CD4-positive, alpha-beta T cell treated with Interleukin-6 for 4 hours (primary cell): ENCODE results near the gene DHFR.

Source experiments
- DNase-seq: peaks from one replicate; pipeline ENCODE4 v3.0.0-alpha.2; 2020; ENCODE audit warnings: mixed read lengths

DHFR gene

GRCh38 chr5:80653502-80653901 is 1.3 kb downstream of the DHFR start:
- DNase-seq = no peak

- DNase-seq = no peak
Measured at GRCh38 chr5:80646926-80647325, 7.9 kb downstream of the DHFR start.

DNA sequence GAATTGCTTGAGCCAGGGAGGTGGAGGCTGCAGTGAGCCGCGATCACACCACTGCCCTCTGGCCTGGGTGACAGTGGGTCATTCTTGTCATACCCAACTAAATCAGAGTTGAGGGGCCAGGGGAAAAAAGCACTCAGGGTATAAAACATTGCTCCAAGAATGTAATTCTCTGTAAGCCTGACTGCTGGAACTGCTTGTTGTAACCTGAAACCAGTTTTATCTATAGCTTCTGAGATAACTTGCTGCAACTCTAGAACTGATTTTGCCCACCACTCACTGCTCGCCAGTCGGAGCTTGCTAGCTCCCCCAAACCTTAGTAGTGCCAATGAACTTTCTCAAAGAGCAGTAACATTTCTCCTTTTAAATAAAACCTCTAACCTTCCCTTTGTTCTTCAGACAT is 9.9 kb downstream of the DHFR start:
- DNase-seq = no peak

DNA sequence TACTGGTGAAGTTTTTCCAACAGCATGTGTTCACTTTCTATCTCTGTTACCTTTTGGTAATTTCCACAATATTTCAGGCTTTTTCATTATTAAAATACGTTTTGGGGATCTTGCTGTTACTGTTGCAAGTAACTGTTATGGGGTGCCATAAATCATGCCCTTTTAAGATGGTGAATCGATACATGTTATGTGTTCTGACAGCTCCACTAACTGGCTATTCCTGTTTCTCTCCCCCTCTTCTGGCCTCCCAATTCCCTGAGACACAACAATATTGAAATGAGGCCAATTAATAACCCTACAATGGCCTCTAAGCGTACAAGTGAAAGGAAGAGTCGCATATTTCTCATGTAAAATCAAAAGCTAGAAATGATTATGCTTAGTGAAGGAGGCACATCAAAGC is 13.4 kb downstream of the DHFR start:
- DNase-seq = no peak

GRCh38 chr5:80634193-80634592 is 20.6 kb downstream of the DHFR start:
- no peak for DNase-seq

GRCh38 chr5:80632700-80633099 is 22.1 kb downstream of the DHFR start:
- DNase-seq = no peak

DNA sequence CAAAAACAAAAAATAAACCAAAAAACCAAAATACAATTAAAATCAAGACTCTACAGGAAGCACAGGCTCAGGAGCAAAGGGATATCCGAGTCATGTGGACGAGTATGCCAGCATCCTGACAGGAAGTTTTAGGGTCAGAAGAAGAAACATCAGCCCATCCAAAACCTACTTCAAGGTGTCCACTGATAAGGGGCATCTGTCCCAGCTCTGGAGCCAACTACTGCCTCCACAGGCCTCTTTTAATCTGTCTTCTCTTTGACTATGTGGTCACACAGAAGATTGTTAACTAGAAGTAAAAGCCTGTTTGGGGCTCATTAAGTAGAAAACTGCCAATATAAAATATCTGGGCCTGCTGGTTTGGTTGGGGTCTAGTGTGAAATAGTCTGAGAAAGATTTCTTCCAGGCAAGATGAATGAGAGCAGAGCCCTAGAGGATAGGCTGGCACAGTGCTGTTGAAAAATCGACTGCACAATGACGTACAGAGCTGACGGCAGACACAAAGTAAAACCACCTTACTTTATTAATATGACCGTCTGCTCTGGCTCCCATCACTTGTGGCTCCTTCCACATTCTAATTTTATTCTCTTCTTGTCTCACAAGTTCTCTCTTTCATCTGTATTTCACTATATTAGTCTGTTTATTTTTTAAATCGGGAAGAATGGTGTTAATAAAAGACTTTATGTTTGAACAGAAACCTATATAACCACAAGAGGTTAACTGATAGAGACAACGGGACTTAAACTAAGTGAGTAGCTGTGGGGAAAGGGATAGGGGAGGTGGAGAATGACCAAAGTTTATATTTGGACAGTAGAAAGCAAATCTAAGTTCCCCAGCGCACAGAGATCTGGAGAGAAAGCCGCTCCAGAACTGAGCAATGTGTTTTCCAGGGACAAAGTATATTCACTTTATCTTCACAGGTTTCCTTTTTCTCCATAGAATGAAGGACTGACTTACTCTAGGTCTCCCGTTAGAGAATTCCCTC is 23.2 kb downstream of the DHFR start:
- no peak for DNase-seq

DNA sequence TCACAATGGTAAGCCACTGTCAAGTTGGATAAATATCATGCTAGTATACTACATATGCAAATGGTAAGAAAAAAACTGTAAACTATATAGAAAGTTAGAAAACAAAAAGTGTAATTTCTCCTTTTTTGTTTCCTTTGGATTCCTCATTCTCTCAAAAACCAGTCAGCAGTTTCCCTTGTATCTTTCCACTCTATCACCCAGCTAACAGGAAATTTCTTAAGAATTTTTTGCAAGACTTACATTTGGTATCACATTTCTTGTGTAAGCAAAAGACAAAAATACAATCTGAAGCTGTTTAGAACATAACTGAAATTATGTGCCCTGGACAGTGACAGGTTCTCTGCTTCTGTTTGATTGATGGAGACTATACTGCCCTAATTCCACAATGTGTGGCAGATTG is 25.5 kb downstream of the DHFR start:
- DNase-seq = no peak

DNA sequence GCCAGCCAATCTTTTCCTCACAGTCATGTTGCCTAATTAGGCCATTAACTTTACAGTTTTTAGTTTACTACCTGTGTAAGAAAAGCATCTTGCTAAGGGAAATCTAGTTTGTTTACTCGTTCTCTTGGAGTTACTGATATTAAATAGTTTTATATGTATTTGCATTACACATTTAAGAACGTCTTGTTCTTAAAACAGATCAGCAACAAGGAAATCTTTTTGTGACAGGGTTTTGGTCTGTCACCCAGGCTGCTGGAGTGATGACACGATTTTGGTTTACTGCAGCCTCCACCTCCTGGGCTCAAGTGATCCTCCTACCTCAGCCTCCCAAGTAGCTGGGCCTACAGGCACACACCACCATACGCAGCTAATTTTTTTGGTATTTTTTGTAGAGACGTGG is 29.6 kb downstream of the DHFR start:
- DNase-seq = no peak

- no peak for DNase-seq
Measured at GRCh38 chr5:80623999-80624398, 30.8 kb downstream of the DHFR start.

DNA sequence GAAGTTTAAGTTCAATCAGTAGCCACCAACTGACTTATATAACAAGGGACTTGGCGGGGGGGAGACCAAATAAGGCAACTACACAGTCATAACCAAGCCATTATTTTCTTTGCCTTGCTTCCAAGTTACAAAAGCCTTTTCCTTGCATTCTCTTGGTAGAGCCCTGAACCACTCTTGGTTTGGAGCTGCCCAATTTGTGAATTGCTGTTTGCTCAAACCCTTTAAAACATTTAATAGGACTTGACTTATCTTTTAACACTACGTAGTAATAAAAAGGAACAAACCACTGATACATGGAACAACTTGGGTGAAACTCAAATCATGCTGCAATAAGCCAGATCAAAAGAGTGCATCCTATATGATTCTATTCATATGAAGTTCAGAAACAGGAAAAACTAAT is 32.0 kb downstream of the DHFR start:
- DNase-seq = no peak

- no peak for DNase-seq
Measured at GRCh38 chr5:80620211-80620610, 34.6 kb downstream of the DHFR start.

GRCh38 chr5:80619086-80619485 is 35.7 kb downstream of the DHFR start:
- DNase-seq = no peak

DNA sequence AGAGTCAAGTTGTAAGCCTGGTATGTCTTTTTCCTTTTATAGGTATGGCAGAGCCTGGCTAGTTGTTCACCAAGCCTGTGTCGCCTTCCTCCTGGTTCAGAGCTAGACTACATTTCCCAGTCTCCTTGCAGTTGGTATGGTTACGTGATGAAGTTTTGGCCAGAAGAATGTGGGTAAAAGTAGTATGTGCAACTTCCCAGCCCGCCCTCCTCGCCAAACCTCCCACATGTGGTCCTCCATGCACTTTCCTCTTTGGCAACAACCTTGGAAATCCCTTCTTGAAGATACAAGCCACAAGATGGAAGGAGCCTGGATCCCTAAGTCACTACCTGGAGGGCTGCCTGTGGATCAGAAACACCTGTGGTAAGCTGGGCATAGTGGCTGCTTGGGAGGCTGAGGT is 36.3 kb downstream of the DHFR start:
- no peak for DNase-seq

DNA sequence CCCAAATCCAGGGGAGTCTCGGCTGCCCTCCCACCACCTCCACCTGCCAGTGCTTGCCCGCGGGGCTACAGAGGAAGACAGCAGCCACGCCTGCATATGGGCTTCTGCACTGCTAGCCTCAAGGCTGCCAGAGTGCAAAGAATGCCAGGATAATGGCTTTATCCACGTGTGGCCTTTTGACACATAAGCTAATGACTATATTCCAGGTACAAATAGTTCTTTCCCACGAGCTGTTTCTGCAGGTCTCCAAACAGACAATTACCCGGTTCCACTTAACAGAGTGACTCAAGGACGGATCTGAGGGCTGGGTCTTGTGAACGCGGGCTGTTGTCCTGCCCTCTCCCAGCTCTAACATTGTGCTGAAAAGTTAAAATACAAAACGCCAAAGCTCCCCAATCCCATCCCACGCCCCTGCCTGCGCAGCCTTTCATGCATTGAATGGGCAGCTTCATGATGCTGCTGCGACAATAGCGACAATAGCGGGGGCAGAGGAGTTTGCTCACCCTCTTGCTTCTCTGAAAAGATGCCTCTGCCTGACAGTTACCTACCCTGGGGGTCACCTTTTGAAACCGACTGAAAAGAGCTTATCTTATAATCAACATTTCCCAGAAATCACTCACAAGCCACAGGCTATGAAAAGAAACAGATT is 39.4 kb downstream of the DHFR start:
- no peak for DNase-seq

DNA sequence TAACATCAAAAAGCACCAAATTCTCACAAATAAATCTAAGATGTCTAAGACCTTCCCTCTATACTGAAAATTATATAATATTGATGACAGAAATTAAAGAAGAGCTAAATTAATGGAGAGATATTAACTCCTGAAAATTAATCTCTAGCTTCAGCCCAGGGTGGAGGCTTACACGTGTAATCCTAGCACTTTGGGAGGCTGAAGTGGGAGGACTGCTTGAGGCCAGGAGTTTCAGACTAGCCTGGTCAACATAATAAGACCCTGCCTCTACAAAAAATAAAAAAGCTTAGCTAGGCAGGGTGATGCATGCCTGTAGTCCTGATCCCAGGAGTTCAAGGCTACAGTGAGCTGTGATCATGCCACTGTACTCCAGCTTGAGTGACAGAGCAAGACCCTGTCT is 45.1 kb downstream of the DHFR start:
- no peak for DNase-seq

DNA sequence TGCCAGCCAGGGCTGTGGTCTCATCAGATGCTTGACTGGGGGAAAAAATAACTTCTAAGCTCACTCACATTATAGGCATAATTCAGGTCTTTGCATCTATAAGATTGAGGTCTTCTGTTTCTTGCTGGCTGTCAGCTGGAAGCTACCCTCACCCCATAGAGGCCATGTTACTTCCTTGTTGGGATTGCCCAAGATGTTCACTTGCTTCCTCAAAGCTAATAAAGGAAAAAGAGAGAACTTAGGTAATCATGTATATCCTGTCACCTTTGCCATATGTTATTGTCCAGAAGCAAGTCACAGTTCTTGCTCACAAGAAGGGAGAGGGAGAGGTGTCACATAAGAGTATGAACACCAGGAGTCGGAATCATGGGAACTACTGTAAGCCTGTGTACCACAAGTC is 46.1 kb downstream of the DHFR start:
- no peak for DNase-seq

DNA sequence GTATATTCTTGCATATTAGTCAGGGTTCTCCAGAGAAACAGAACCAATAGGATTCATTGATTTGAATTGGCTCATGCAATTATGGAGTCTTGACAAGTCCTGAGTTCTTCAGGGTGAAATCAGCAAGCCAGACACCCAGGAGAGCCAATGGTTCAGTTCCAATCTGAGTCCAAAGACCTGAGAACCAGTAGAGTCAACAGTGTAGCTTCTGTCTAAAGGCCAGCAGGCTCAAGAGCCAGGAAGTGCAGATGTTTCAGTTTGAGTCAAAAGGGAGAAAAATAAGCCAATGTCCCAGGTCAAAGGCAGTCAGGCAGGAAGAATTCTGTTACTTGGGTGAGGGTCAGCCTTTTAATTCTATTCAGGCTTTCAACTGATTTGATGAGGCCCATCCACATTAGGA is 47.0 kb downstream of the DHFR start:
- no peak for DNase-seq

DNA sequence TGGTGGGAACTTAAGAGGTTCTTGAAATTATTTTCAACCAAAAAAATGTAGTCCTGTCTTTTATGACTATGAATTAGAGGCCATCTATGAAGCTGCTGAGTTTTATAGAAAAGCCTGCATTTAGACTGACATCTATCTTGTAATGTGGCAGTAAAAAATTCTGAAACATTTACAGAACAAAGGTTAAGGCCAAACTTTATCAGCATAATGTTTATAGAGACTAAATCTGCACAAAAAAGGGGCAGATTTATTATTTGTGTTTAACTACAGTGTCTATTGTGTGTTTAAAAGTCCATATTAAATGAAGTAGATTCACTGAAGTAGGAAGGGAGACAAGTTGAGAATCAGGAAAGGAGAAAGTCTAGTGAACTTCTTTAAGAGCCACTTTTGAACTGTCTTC is 47.4 kb downstream of the DHFR start:
- no peak for DNase-seq

GRCh38 chr5:80600943-80601693 is 53.7 kb downstream of the DHFR start:
- no peak for DNase-seq

GRCh38 chr5:80597500-80597899 is 57.3 kb downstream of the DHFR start:
- DNase-seq = no peak

DNA sequence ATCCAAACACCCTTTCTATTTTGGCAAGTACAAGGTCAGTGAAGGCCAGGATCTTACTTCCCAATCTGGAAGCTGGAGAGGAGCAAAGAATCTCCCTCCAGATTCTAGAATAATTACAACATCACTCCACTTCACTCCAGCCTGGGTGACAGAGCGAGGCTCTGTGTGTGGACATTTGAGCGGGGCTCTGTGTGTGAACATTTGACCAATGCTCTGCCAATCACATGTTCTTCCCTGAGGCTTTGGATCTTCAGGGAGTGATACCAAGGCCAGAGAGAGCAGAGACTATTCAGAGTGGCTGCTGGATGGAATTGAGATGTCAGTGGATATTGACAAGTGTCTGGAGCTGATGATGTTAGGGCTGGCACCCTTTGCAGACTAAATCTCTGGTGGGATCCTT is 60.0 kb downstream of the DHFR start:
- DNase-seq = no peak

- DNase-seq = no peak
Measured at GRCh38 chr5:80592761-80593160, 62.0 kb downstream of the DHFR start.

DNA sequence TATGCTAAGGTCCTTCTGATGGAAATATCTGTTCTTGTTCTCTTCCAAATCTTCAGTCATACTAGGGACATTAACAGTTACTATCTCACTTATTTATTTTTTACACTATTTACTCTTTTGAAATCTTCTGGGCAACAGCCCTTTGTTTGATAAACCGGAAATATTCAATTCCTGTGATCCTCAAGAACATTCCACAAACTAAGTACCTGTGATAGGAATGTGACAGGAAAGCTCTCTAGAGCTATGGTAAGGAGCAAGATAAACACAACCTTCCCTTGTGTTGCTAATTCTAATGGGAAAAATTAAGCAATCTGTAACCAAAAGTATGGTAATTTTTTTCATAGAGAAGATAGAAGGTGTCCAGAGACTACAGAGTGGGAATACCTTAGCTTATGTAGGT is 62.7 kb downstream of the DHFR start:
- no peak for DNase-seq
